Thyroid gland (tissue), 4 donors: ENCODE measurements around the gene SERPINA4. TPM values are rescaled to one million over a fixed set of nuclear protein-coding genes. Genes with fewer than 3 reads are reported as not detected.

Source experiments
- DNase-seq, 2 donors: peaks; one replicate each; pipeline ENCODE4 v3.0.0-alpha.2; 2019
- H3K27ac ChIP-seq, 3 donors: fragments of 200-600 bp; sonication (generic); 1 replicate in 2 of 3; 2 replicates in 1 of 3; pipeline ENCODE4 v1.5.1; 2016 to 2019; ENCODE audit warnings: mild to moderate bottlenecking in 1 of 3, moderate library complexity in 1 of 3
- H3K27me3 ChIP-seq: fragments of 200-600 bp; sonication (generic); one replicate; pipeline ENCODE4 v1.5.1; 2019
- H3K36me3 ChIP-seq, 2 donors: fragments of 200-600 bp; sonication (generic); one replicate each; pipeline ENCODE4 v1.5.1; 2016 to 2019
- H3K4me1 ChIP-seq, 2 donors: fragments of 200-600 bp; sonication (generic); one replicate each; pipeline ENCODE4 v1.5.1; 2017 to 2019
- H3K4me3 ChIP-seq, 3 donors: fragments of 200-600 bp; sonication (generic); replicated peaks in 1 of 3; 1 replicate in 2 of 3; 2 replicates in 1 of 3; pipeline ENCODE4 v1.5.1; 2016; ENCODE audit warnings: mild to moderate bottlenecking in 1 of 3
- H3K9me3 ChIP-seq: fragments of 200-600 bp; sonication (generic); one replicate; pipeline ENCODE4 v1.5.1; 2017
- CTCF ChIP-seq, 6 experiments: fragments of 200-600 bp in 3 of 6; fragments of 450-650 bp in 3 of 6; sonication (generic) in 3 of 6; IDR thresholded peaks; one replicate each; pipeline ENCODE4 v1.5.1; 2016 to 2019; ENCODE audit warnings: antibody characterized with exemption in 6 of 6, mild to moderate bottlenecking in 2 of 6, inconsistent platforms in 1 of 6, moderate library complexity in 1 of 6
- POLR2A ChIP-seq, 2 donors: fragments of 450-650 bp; IDR thresholded peaks; one replicate each; pipeline ENCODE4 v1.6.1; 2017; ENCODE audit warnings: antibody characterized with exemption in 2 of 2, mild to moderate bottlenecking in 2 of 2, moderate library complexity in 1 of 2
- WGBS, 2 donors: methylation state at CpG; one replicate each; pipeline ENCODE4 v1.1.5; 2017; 5-methylcytosine and 5-hydroxymethylcytosine counted together
- intact Hi-C: fragments of 100-400 bp; cut with DNase I; formaldehyde crosslinking; loops from one replicate; pipeline ENCODE4 v1.15.1; 2023
- total RNA-seq, 4 donors: library from RNA; depleted of rRNA; stranded (reverse); fragments of >200 nt; gene quantifications; one replicate each; pipeline ENCODE4 v1.2.3, GENCODE V29; 2016

Gene SERPINA4
- total RNA-seq, 4 donors from 2014 or later, result not detected

GRCh38 chr14:94571395-94571794 is 10.2 kb downstream of the SERPINA4 start:
- Histone ChIP-seq H3K4me3 (no peak overlapping the region), H3K27ac (peak overlapping the region in 1 of 3 donors; percentile 20), H3K9me3 (no peaks in the 10 kb centered on the region), H3K27me3 (no peaks in the 10 kb centered on the region), H3K36me3 (no peaks in the 10 kb centered on the region), H3K4me1 (no peaks in the 10 kb centered on the region)
- TF ChIP-seq POLR2A (IDR thresholded peaks at IDR 0.05), result no peak
- TF ChIP-seq CTCF (IDR thresholded peaks at IDR 0.05), result no peak
- 47 to 71% methylated on average over 7 of the region's 7 CpGs for WGBS, 2 donors
- intact Hi-C loops, result no loop called here
- DNase-seq, result no peak

GRCh38 chr14:94571950-94572349 is 10.7 kb downstream of the SERPINA4 start:
- DNase-seq, result no peak
- Histone ChIP-seq H3K27me3 (no peaks in the 10 kb centered on the region), H3K4me1 (no peaks in the 10 kb centered on the region), H3K4me3 (no peak overlapping the region), H3K27ac (no peak overlapping the region), H3K9me3 (no peaks in the 10 kb centered on the region), H3K36me3 (no peaks in the 10 kb centered on the region)
- TF ChIP-seq CTCF (IDR thresholded peaks at IDR 0.05), result no peak
- TF ChIP-seq POLR2A (IDR thresholded peaks at IDR 0.05), result no peak
- WGBS, 2 donors, result 79 to 90% methylated on average over 6 of the region's 6 CpGs
- intact Hi-C loops, result no loop called here

- intact Hi-C loops, result no loop called here
- no peaks in the 10 kb centered on the region for H3K36me3 ChIP-seq
- 63 to 68% methylated on average over 7 of the region's 7 CpGs for whole genome bisulfite sequencing, 2 donors
- H3K4me3 ChIP-seq, result no peak overlapping the region
- DNase-seq, result no peak
- no peak overlapping the region for H3K27ac ChIP-seq
- no peaks in the 10 kb centered on the region for H3K4me1 ChIP-seq
- H3K9me3 ChIP-seq, result no peaks in the 10 kb centered on the region
- TF ChIP-seq CTCF (IDR thresholded peaks at IDR 0.05) (no peak), POLR2A (IDR thresholded peaks at IDR 0.05) (no peak)
- H3K27me3 ChIP-seq, result no peaks in the 10 kb centered on the region
These were observed 11.5 kb downstream of the SERPINA4 start for GRCh38 chr14:94572637-94573303.

- Histone ChIP-seq H3K4me1 (no peaks in the 10 kb centered on the region), H3K4me3 (no peak overlapping the region), H3K27ac (no peak overlapping the region), H3K27me3 (no peaks in the 10 kb centered on the region), H3K9me3 (no peaks in the 10 kb centered on the region), H3K36me3 (no peaks in the 10 kb centered on the region)
- 86 to 91% methylated on average over 6 of the region's 6 CpGs for WGBS, 2 donors
- TF ChIP-seq POLR2A (IDR thresholded peaks at IDR 0.05) (no peak), CTCF (IDR thresholded peaks at IDR 0.05) (no peak)
- no peak for DNase-seq
- intact Hi-C loops, result no loop called here
These were observed 12.4 kb downstream of the SERPINA4 start for GRCh38 chr14:94573475-94574277.

GRCh38 chr14:94574336-94574735 is 13.1 kb downstream of the SERPINA4 start:
- WGBS, 2 donors, result 80 to 93% methylated on average over 3 of the region's 3 CpGs
- H3K4me3 ChIP-seq, result no peak overlapping the region
- no peak for DNase-seq

More at GRCh38 chr14:94574336-94574735, 13.1 kb downstream of the SERPINA4 start:
- TF ChIP-seq CTCF (IDR thresholded peaks at IDR 0.05), result no peak
- no peak for TF ChIP-seq POLR2A (IDR thresholded peaks at IDR 0.05)
- no peaks in the 10 kb centered on the region for H3K9me3 ChIP-seq
- H3K27me3 ChIP-seq, result no peaks in the 10 kb centered on the region
- H3K36me3 ChIP-seq, result no peaks in the 10 kb centered on the region
- H3K4me1 ChIP-seq, result no peaks in the 10 kb centered on the region
- intact Hi-C loops, result no loop called here
- no peak overlapping the region for H3K27ac ChIP-seq
